ENCODE measurements around the gene EGLN2.

EGLN2 gene

DNA sequence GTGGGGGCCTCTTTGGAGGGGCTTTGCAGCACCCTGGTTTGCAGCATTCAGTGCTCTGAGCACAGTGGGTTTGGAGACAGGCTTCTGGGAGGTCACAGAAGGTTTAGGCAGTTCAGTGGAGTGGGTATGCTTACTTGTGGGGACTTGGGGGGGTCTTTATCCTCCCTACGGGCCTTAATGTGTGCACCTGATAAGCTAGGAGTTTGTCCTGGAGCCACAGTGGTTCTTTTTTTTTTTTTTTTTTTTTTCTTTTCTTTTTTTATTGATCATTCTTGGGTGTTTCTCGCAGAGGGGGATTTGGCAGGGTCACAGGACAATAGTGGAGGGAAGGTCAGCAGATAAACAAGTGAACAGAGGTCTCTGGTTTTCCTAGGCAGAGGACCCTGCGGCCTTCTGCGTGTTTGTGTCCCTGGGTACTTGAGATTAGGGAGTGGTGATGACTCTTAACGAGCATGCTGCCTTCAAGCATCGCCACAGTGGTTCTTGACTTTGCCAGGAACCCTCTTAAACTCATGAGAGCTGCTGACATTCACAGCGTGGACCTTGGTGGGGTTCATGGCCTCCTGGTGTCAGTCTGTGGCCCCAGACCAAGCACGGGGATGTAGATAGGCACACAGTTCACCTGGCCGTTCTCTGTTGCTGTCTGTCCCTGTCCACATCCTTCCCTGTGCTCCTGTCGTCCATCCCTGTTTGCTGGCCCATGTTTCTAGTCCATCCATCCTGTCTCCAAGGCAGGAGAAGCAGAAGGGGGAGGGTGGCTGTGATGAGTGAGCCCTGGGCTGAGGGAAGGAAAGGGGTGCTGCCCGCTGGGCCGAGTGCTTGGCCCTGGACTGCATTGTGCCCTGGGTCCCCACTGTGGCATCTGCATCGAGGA, 2.7 kb downstream of the EGLN2 start:
- TF ChIP-seq, protein P1, sequence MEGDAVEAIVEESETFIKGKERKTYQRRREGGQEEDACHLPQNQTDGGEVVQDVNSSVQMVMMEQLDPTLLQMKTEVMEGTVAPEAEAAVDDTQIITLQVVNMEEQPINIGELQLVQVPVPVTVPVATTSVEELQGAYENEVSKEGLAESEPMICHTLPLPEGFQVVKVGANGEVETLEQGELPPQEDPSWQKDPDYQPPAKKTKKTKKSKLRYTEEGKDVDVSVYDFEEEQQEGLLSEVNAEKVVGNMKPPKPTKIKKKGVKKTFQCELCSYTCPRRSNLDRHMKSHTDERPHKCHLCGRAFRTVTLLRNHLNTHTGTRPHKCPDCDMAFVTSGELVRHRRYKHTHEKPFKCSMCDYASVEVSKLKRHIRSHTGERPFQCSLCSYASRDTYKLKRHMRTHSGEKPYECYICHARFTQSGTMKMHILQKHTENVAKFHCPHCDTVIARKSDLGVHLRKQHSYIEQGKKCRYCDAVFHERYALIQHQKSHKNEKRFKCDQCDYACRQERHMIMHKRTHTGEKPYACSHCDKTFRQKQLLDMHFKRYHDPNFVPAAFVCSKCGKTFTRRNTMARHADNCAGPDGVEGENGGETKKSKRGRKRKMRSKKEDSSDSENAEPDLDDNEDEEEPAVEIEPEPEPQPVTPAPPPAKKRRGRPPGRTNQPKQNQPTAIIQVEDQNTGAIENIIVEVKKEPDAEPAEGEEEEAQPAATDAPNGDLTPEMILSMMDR (IDR thresholded peaks at IDR 0.05; ENCODE audit: low read depth, low read length): no peak
- no peak for DNase-seq (ENCODE audit: low read depth, low spot score)
- H3K4me3 ChIP-seq (ENCODE audit: low read depth, low read length): no peak overlapping the region
- in situ Hi-C loops (cut with HindIII; ENCODE audit: low sequenced_read_pairs): no loop called here

DNA sequence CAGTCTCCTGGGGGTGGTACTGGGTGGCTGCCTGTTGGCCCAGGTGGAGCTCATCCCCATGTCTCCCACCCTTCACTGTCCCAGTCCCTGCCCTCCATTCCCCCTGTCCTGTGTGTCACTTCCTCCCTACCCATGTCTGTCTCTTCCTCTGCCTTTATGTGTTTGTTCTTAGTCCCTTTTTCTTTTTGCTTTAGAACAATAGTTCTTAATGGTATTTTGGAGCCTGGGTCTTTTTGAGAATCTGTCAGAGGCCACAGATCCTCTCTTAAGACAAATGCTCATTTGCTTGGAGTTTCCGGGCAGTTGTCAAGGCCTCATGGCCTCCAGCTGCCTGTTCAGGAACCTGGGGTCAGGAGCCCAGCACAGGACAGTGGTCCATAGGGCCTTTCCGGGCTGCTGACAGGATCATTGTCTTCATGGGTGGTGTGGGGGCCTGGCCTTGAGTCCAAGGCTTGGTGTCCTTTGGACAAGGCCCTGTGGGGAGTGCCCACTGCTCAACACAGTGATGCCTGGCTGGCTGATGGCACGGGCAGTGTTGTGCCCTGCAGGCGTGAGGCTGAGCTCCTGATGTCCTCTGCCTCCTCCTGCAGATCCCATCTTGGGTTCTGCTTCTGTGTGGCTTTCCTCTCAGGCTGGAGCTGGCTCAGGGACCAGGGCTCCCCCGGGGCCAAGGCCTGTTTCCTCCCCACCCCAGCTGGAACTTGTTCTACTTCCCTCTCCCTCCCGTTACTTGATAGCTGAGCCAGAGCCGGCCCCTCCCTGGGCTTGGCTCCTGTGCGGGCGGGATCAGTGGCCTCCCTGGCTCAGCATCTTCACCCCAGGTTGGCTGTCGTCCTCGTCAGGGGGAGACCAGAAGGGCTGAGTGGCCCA, 3.5 kb downstream of the EGLN2 start:
- no peak for DNase-seq (ENCODE audit: low read depth, low spot score)
- in situ Hi-C loops (cut with HindIII; ENCODE audit: low sequenced_read_pairs): no loop called here
- TF ChIP-seq, protein P1 (IDR thresholded peaks at IDR 0.05; ENCODE audit: low read depth, low read length): no peak
- no peak overlapping the region for H3K4me3 ChIP-seq (ENCODE audit: low read depth, low read length)

DNA sequence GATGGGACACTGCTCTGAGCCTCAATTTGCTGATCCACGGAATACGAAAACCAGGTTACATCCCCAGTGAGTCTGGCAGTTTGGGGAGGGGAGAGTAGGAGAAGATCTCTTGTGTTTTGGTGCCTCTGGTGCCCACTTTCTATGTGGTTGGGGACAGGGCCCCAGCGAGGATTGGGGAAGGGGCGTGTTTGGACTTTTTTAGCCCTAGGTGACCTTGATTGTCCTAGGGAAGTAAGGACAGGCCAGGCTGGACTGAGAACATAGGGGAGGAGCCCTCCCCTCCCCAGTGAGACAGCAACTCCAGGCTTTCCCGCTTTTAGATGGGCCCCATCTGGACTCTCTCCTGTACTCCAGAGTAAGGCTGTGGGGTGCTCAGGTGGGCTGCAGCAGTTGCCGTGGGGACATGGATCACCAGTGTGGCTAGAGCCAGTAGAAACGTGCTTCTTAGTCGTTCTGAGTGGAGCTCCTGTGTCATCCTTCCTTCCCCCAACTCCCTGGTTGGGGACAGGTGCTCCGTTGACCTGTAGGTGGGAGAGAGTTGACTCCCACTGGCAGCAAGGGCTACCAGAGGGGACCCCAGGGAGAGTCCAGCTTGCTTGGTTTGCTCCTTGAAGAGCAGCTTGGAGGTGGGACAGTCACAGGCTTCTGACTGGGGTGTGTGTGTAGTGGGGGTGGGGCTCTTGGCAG, 4.3 kb downstream of the EGLN2 start:
- no peak for DNase-seq (ENCODE audit: low read depth, low spot score)
- TF ChIP-seq, protein P1 (IDR thresholded peaks at IDR 0.05; ENCODE audit: low read depth, low read length): no peak
- in situ Hi-C loops (cut with HindIII; ENCODE audit: low sequenced_read_pairs): no loop called here
- no peak overlapping the region for H3K4me3 ChIP-seq (ENCODE audit: low read depth, low read length)

DNA sequence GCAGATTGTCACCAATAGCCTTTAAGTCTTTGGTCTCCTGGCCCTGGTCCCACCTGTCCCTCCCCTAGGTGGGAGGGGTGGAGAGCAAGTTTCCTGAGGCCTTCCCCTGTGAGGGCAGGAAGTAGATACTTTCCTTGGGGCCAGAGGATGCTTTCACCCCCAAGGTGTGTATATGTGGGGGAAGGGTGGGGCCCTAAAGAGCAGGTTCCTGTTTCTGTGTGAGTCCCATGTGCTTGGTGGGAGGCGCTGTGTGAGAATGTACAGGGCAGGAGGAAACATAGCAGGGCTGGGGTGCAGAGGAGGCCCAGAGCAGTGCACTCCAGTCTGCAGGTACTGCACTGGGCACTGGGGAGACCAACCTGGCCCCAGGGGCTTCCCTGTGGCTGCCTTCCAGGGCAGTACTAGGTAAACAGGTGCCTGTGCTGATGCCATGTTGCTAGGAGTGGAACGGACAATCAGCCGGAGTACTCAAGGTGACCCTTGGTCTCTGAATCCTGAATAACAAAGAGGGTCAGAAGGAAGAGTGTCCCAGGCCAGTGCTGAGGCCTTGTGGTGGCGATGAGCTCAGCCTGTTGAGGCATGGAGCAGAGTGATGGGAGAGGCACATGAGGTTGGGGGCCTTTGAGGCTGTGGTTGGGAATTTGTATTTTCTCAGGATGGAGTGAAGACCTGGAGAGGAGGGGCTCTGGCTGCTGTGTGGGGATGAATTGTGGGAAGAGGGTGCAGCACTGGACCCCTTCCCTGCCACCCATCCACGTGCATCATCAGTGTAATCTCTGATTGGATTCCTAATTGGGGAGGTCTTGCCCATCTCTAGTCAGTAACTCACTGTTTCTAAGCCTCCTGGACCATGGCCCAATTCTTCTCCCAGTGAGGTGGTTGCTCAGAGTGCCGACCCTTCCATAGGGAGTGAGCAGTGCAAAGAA, 5.1 kb downstream of the EGLN2 start:
- no peak overlapping the region for H3K4me3 ChIP-seq (ENCODE audit: low read depth, low read length)

DNA sequence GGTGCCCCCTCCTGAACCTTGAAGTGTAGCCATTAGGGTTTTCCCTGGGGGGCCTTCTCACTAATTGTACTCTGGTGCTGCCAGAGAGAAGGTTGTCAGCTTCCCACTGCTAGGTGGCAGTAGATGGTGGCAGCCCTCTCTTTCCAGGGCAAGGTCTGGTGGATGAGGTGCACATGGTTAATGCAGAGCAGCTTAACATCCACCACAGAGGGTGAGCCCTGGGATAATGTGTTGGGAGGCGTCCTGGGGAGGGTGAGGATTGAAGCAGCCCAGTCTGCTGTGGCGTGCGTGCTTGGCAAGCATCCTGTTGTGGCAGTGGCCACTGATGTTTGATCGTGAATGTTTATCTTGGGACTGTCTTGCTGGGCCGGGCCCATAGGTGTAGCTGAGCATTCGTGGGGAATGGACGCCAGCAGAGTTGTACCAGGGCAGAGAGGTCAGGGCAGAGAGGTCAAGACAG, 5.8 kb downstream of the EGLN2 start:
- no peak overlapping the region for H3K4me3 ChIP-seq (ENCODE audit: low read depth, low read length)
- in situ Hi-C loops (cut with HindIII; ENCODE audit: low sequenced_read_pairs): no loop called here
- DNase-seq (ENCODE audit: low read depth, low spot score): no peak
- TF ChIP-seq, protein P1 (IDR thresholded peaks at IDR 0.05; ENCODE audit: low read depth, low read length): peak; percentile 23

More for the DNA sequence above, 5.1 kb downstream of the EGLN2 start:
- in situ Hi-C loops (cut with HindIII; ENCODE audit: low sequenced_read_pairs): no loop called here
- no peak for DNase-seq (ENCODE audit: low read depth, low spot score)
- TF ChIP-seq, protein P1 (IDR thresholded peaks at IDR 0.05; ENCODE audit: low read depth, low read length): no peak

Data from astrocyte of the spinal cord (primary cell).